K562 (cell line): ENCODE results near the gene PRDM16. TPM values are rescaled to one million over a fixed set of nuclear protein-coding genes. Genes with fewer than 3 reads are reported as not detected.

ENCODE experiments used
- ATAC-seq: fragments of 200-7000 bp; cut with Tn5 transposase; 3 replicates; pipeline ENCODE4 v1.9.1; 2020; ENCODE audit warnings: moderate library complexity
- BruUV-seq: library from RNA; stranded (reverse); fragments of 400-500 nt; replicated peaks from 2 replicates; lab custom pipeline; 2021; lab: Mats Ljungman, UMichigan
- CTCF ChIA-PET: fragments of 300-600 bp; formaldehyde crosslinking; extraction: SDS; loops from one replicate; lab custom pipeline; 2021; ENCODE audit warnings: low intra/inter-chr PET ratio; lab: Yijun Ruan, JAX
- POLR2A ChIA-PET: fragments of 300-600, 350-650 bp; sonication (Branson Sonifier 250); formaldehyde crosslinking; extraction: SDS; loops from one replicate; lab custom pipeline; 2021; ENCODE audit warnings: antibody characterized with exemption, inconsistent platforms; lab: Yijun Ruan, JAX
- DNase-seq, 4 experiments: peaks; one replicate each; pipeline versions ENCODE4 v3.0.0 to v3.0.0-alpha.2; 2011 to 2018; ENCODE audit warnings: low spot score in 3 of 4, mixed read lengths in 3 of 4; ENCODE audit errors: extremely low read depth in 1 of 4
- FAIRE-seq: peaks from 2 replicates; lab custom pipeline; 2011; peaks lifted over from hg19 to GRCh38; lab: Jason Lieb, UNC
- H2AFZ ChIP-seq: 2 replicates; pipeline ENCODE4 v1.6.0; 2011; ENCODE audit warnings: low read depth, low read length, control low read depth, inconsistent platforms
- H3K27ac ChIP-seq: fragments of 200-600 bp; 3 replicates; pipeline ENCODE4 v1.8.0; 2011; ENCODE audit warnings: low read depth, mild to moderate bottlenecking, control low read depth, inconsistent platforms, low read length, moderate library complexity, mixed read lengths; ENCODE audit errors: extremely low read depth
- H3K27me3 ChIP-seq, 2 experiments: fragments of 300-600 bp in 1 of 2; 2 replicates in 1 of 2; 3 replicates in 1 of 2; pipeline versions ENCODE4 v1.6.0 to v1.8.0; 2011; ENCODE audit warnings: inconsistent platforms in 2 of 2, low read length in 2 of 2, mild to moderate bottlenecking in 1 of 2, mixed read lengths in 1 of 2, moderate library complexity in 1 of 2; ENCODE audit not compliant: control insufficient read depth in 2 of 2, insufficient read depth in 2 of 2
- H3K36me3 ChIP-seq: fragments of 300-600 bp; 3 replicates; pipeline ENCODE4 v1.8.0; 2011; ENCODE audit warnings: mild to moderate bottlenecking, low read length, inconsistent platforms; ENCODE audit not compliant: control insufficient read depth, insufficient read depth
- H3K4me1 ChIP-seq, 2 experiments: fragments of 200-600 bp in 1 of 2; replicated peaks in 1 of 2; 2 replicates in 1 of 2; 3 replicates in 1 of 2; pipeline versions ENCODE4 v1.5.1 to v1.8.0; 2011; ENCODE audit warnings: inconsistent platforms in 2 of 2, low read length in 2 of 2, mild to moderate bottlenecking in 1 of 2, mixed read lengths in 1 of 2, moderate library complexity in 1 of 2; ENCODE audit not compliant: control insufficient read depth in 2 of 2, insufficient read depth in 2 of 2
- H3K4me2 ChIP-seq: 2 replicates; pipeline ENCODE4 v1.6.1; 2011; ENCODE audit warnings: low read length, control low read depth, inconsistent platforms, mixed read lengths; ENCODE audit not compliant: insufficient read depth
- H3K4me3 ChIP-seq: fragments of 200-600 bp; sonication (generic), shearing (Covaris generic); 2 replicates; pipeline ENCODE4 v1.5.1; 2016; ENCODE audit warnings: control low read depth, inconsistent platforms
- H3K79me2 ChIP-seq: fragments of 200-600 bp; 3 replicates; pipeline ENCODE4 v1.8.0; 2011; ENCODE audit warnings: low read length, inconsistent platforms; ENCODE audit not compliant: control insufficient read depth, insufficient read depth
- H3K9ac ChIP-seq, 2 experiments: 2 replicates each; pipeline versions ENCODE4 v1.6.0 to v1.6.1; 2011; ENCODE audit warnings: low read depth in 2 of 2, low read length in 2 of 2, control low read depth in 1 of 2, inconsistent platforms in 1 of 2, mild to moderate bottlenecking in 1 of 2, mixed read lengths in 1 of 2; ENCODE audit not compliant: insufficient read depth in 1 of 2
- H3K9me1 ChIP-seq: one replicate; pipeline ENCODE4 v1.6.0; 2011; ENCODE audit warnings: inconsistent platforms, mild to moderate bottlenecking, low read length, moderate library complexity; ENCODE audit not compliant: control insufficient read depth, insufficient read depth
- H3K9me3 ChIP-seq: replicated peaks from 2 replicates; pipeline ENCODE4 v1.5.1; 2011; ENCODE audit warnings: low read depth, low read length, inconsistent platforms; ENCODE audit not compliant: control insufficient read depth, insufficient read depth
- H4K20me1 ChIP-seq: replicated peaks from 2 replicates; pipeline ENCODE4 v1.6.1; 2011; ENCODE audit warnings: low read length, inconsistent platforms, mixed read lengths; ENCODE audit not compliant: control insufficient read depth, insufficient read depth
- ARID2 ChIP-seq: fragments of 450-650 bp; IDR thresholded peaks from 2 replicates; pipeline ENCODE4 v1.6.1; 2017; ENCODE audit warnings: antibody characterized with exemption, mild to moderate bottlenecking
- ATF3 ChIP-seq, 2 experiments: fragments of 450-650 bp in 1 of 2; sonication (generic) in 1 of 2; formaldehyde crosslinking in 1 of 2; IDR thresholded peaks in 1 of 2; conservative IDR thresholded peaks in 1 of 2; 2 replicates each; pipeline versions ENCODE4 v1.6.1 to v1.8.1; 2016 to 2023; ENCODE audit warnings: mild to moderate bottlenecking in 2 of 2, moderate library complexity in 2 of 2, inconsistent platforms in 1 of 2, missing genetic modification reagents in 1 of 2
- CREB3 ChIP-seq: fragments of 450-650 bp; conservative IDR thresholded peaks from 2 replicates; pipeline ENCODE4 v1.6.1; 2016; ENCODE audit warnings: missing genetic modification characterization, low read depth, mild to moderate bottlenecking, missing compliant biosample characterization, moderate library complexity
- FOXA3 ChIP-seq, 2 experiments: fragments of 450-650 bp in 1 of 2; sonication (generic) in 1 of 2; formaldehyde crosslinking; IDR thresholded peaks in 1 of 2; conservative IDR thresholded peaks in 1 of 2; 2 replicates each; pipeline versions ENCODE4 v1.4.0 to v1.8.0; 2020 to 2022; ENCODE audit warnings: mild to moderate bottlenecking in 2 of 2, missing genetic modification reagents in 1 of 2
- HNRNPUL1 ChIP-seq: fragments of 200-400 bp; formaldehyde crosslinking; IDR thresholded peaks from 2 replicates; pipeline ENCODE4 v1.6.1; 2017; ENCODE audit warnings: low read length
- NR2F6 ChIP-seq: fragments of 450-650 bp; formaldehyde crosslinking; IDR thresholded peaks from 2 replicates; pipeline ENCODE4 v1.4.0; 2020; ENCODE audit warnings: mild to moderate bottlenecking
- PCBP1 ChIP-seq: fragments of 200-400 bp; formaldehyde crosslinking; IDR thresholded peaks from 2 replicates; pipeline ENCODE4 v1.6.1; 2018; ENCODE audit warnings: mild to moderate bottlenecking, low read depth, low read length; ENCODE audit not compliant: poor library complexity, severe bottlenecking
- STAG1 ChIP-seq: sonication (generic); formaldehyde crosslinking; IDR thresholded peaks from 2 replicates; pipeline ENCODE4 v1.5.0; 2020; ENCODE audit warnings: missing genetic modification reagents, borderline replicate concordance
- TOE1 ChIP-seq, 2 experiments: fragments of 450-650 bp in 1 of 2; sonication (generic) in 1 of 2; formaldehyde crosslinking in 1 of 2; IDR thresholded peaks; 2 replicates each; pipeline versions ENCODE4 v1.7.1 to v1.8.0; 2016 to 2022; ENCODE audit warnings: borderline replicate concordance in 2 of 2, mild to moderate bottlenecking in 2 of 2, antibody characterized with exemption in 1 of 2, inconsistent platforms in 1 of 2, low read depth in 1 of 2, missing genetic modification reagents in 1 of 2, moderate library complexity in 1 of 2
- ZBTB1 ChIP-seq: sonication (generic); formaldehyde crosslinking; IDR thresholded peaks from 2 replicates; pipeline ENCODE4 v1.8.1; 2023; ENCODE audit warnings: missing genetic modification reagents, low read depth, mild to moderate bottlenecking, borderline replicate concordance
- ZNF175 ChIP-seq: fragments of 200-800 bp; sonication (Bioruptor generic); IDR thresholded peaks from 2 replicates; pipeline ENCODE4 v1.6.1; 2016; ENCODE audit warnings: low read depth, mild to moderate bottlenecking, missing genetic modification characterization, missing compliant biosample characterization
- WGBS: fragments of 100-300 bp; shearing (Covaris generic); methylation state at CpG from one replicate; pipeline ENCODE4 v1.1.6; 2016; ENCODE audit warnings: low coverage, mixed read lengths; ENCODE audit not compliant: insufficient coverage; ENCODE audit errors: missing lambda C conversion rate; 5-methylcytosine and 5-hydroxymethylcytosine counted together
- in situ Hi-C: fragments of 300-500 bp; cut with MboI; formaldehyde crosslinking; loops from 4 replicates; pipeline ENCODE4 v1.15.0; 2018; ENCODE audit warnings: inconsistent platforms, mixed read lengths
- intact Hi-C: fragments of 100-400 bp; cut with micrococcal nuclease; formaldehyde crosslinking; loops from 2 replicates; pipeline ENCODE4 v1.14.2; 2022
- polyA plus RNA-seq, 8 experiments: library from polyadenylated mRNA; depleted of rRNA in 4 of 8; stranded (reverse) in 5 of 8; unstranded in 3 of 8; fragments of >200 nt; fragmentation: Nextera tagmentation in 2 of 8; fragmentation: Illumina TruSeq in 1 of 8; extraction: Ambion mirVana in 2 of 8; extraction: Trizol in 1 of 8; gene quantifications; 2 replicates each; pipeline versions ENCODE4 v1.2.1 to v1.2.3, GENCODE V29; 2011 to 2014; ENCODE audit warnings: inconsistent platforms in 1 of 8, missing spikeins in 1 of 8
- total RNA-seq, 7 experiments: library from RNA; depleted of rRNA in 6 of 7; stranded (reverse); fragments of >200 nt in 6 of 7; fragmentation: Illumina TruSeq in 2 of 7; extraction: Trizol in 2 of 7; gene quantifications; 2 replicates each; pipeline versions ENCODE4 v1.2.1 to v1.2.3, GENCODE V29; 2011 to 2021; ENCODE audit warnings: low replicate concordance in 1 of 7

PRDM16 gene
- total and polyA plus RNA-seq, 9 of the 15 experiments (the other 6 are each of a cell fraction or from before 2014, with no cell fraction given), result 0.10 to 0.27 TPM; not detected in 7

- Histone ChIP-seq H3K4me2 (no peak overlapping the region), H3K9me3 (no peaks in the 10 kb centered on the region), H3K4me3 (no peak overlapping the region), H3K27ac (no peak overlapping the region), H3K4me1 (peaks cover 0 to under 1% of the 10 kb centered on the region in 2 experiments; a peak in 2 of 5 replicates), H3K79me2 (no peaks in the 10 kb centered on the region), H3K9me1 (no peaks in the 10 kb centered on the region), H2AFZ (no peak overlapping the region), H3K36me3 (no peaks in the 10 kb centered on the region), H3K9ac (no peak overlapping the region), H4K20me1 (peaks cover 28% of the 10 kb centered on the region), H3K27me3 (peaks cover 12 to 80% of the 10 kb centered on the region in 2 experiments; a peak in 4 of 5 replicates)
- POLR2A ChIA-PET, result interaction anchor here (0.6 kb wide), 1 partner anchor 52 kb away, joined by 3 read pairs; no protein-coding TSS in a partner anchor
- no TSS peak for BruUV-seq
- TF ChIP-seq NR2F6 (CRISPR knock-in tag), result no peak
- no peak for TF ChIP-seq FOXA3 (CRISPR knock-in tag; conservative IDR thresholded peaks at IDR 0.05 in 1 of 2, IDR thresholded peaks at IDR 0.05 in 1 of 2)
- no peak for TF ChIP-seq HNRNPUL1
- no peak for TF ChIP-seq STAG1 (CRISPR knock-in tag)
- no peak for TF ChIP-seq ATF3 (IDR thresholded peaks at IDR 0.05)
- no peak for TF ChIP-seq ATF3 (CRISPR knock-in tag; conservative IDR thresholded peaks at IDR 0.05)
- no peak for TF ChIP-seq CREB3
- TF ChIP-seq TOE1 (IDR thresholded peaks at IDR 0.05; ENCODE audit: borderline replicate concordance), result no peak
- no peak for TF ChIP-seq TOE1 (CRISPR knock-in tag; IDR thresholded peaks at IDR 0.05; ENCODE audit: borderline replicate concordance, low read depth)
- no peak for TF ChIP-seq PCBP1
- TF ChIP-seq ZBTB1 (CRISPR knock-in tag), result no peak
- no peak for TF ChIP-seq ZNF175 (CRISPR knock-in tag)
- no peak for TF ChIP-seq ARID2
- 0% methylated on average over 36 of the region's 37 CpGs for WGBS
- ATAC-seq (no peak), DNase-seq (no peak), FAIRE-seq (no peak)
- CTCF ChIA-PET, result no interaction called here
- in situ Hi-C loops (no loop called here), intact Hi-C loops (no loop called here)
Measured at GRCh38 chr1:3278416-3279181, 209.6 kb downstream of the PRDM16 start.
